ENCODE measurements around the gene RNF4.
"Not testable (repeated sequence)": the region's sequence is repeated elsewhere in the genome, so short reads cannot be mapped to it uniquely, and the experiment has no call there.

The RNF4 gene, protein sequence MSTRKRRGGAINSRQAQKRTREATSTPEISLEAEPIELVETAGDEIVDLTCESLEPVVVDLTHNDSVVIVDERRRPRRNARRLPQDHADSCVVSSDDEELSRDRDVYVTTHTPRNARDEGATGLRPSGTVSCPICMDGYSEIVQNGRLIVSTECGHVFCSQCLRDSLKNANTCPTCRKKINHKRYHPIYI

DNA sequence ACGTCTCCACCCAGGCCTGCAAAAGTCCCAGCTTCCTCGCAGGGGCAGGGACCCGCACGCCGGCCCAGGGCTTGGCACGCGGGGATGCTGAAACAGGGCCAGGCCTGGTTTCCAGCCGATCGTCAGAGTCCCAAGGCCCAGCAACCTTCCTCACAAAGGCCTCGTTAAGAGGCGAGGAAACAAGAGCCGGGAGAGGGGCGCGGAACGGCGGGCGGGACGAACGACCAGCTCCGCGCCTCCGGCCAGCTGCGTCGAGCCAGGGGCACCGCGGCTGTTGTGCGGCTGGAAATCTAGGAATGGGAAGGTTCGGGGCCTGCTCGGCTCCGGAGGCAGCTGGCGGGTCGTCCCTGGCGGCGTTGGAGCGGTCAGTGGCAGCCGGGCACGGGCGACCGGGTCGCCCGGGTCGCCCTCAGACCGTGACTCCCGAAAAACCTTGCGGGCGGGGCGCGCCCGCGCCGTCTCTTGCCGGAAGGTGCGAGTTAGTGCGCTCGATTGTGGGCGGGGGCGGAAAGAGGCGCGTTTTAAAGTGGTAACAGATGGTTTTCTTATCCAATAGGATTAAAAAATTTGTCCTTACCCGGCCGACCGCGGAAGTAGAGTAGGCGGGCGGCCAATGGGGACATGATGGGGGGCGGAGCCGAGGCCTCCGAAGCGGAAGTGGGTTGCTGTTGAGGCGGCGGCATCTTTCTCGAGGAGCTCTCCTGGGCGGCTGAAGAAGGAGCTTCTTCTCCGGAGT is at the start of gene RNF4:
RNF4 (plus strand) TSS at position 651 of the 736 bp plus-strand sequence. CDS start 21,388 bp downstream, outside the sequence.
- DNase-seq (ENCODE audit: low read depth), result peak; percentile 90

DNA sequence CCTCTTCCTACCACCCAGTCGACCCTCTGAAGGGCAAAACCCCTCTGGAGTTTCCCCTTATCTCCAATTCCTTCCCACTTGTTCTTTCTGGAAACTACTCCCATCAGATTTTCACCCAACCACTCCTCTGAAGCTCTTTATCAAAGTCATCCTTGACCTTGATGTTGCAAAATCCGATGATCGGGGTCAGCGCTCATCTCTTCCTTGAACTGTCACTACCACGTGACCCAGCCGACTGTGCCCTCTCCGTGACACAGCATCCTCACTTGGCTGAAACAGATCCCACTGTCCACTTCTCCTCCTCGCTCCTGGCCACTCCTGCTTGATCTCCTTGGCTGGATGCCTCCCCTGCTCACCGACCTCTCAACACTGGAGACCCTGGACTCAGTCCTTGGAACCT is 49.1 kb upstream of the RNF4 start:
- DNase-seq (ENCODE audit: low read depth), result no peak

DNA sequence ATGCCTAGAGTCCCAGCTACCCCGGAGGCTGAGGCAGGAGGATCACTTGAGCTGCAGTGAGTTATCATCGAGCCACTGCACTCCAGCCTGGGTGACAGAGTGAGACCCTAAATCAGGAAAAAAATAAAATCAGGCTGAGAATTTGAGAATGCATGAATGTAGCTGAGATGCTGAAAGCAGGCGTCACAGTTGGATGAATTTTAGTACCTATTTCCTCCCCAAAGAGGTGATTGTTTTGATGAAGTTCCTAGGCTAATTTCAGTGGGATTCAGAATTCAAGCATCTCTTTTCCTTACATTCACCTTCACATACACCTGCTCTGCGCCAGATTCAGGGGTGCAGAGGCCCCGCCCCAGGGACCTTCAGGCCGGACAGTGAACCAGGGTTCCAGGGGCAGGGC is 47.0 kb upstream of the RNF4 start:
- no peak for DNase-seq (ENCODE audit: low read depth)

GRCh38 chr4:2423066-2423465 is 45.8 kb upstream of the RNF4 start:
- no peak for DNase-seq (ENCODE audit: low read depth)

- no peak for DNase-seq (ENCODE audit: low read depth)
Observed at GRCh38 chr4:2423695-2424094, 45.2 kb upstream of the RNF4 start.

DNA sequence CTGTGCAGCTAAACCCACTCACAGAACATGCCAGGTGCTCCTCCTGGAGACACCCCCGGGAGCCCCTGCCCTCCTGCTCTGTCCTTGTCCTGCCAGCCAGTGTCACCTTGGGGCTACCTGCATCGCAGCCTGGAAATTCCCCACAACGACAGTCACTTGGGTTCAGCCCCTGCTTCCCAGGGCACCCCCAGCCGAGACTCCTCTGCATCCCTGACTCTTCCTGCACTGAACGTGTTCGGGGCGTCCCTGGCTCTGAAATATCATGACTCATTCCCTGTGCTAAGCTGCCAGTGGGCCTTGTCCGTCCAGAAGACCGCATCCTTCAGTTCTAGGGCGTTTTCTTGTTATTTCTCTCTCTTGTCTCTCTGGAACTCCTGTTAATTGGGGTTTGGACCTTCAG is 44.3 kb upstream of the RNF4 start:
- DNase-seq (ENCODE audit: low read depth), result no peak

GRCh38 chr4:2425386-2426068 is 43.4 kb upstream of the RNF4 start:
- no peak for DNase-seq (ENCODE audit: low read depth)

GRCh38 chr4:2426069-2426397 is 42.9 kb upstream of the RNF4 start:
- no peak for DNase-seq (ENCODE audit: low read depth)

GRCh38 chr4:2426711-2427275 is 42.1 kb upstream of the RNF4 start:
- DNase-seq (ENCODE audit: low read depth), result no peak

DNA sequence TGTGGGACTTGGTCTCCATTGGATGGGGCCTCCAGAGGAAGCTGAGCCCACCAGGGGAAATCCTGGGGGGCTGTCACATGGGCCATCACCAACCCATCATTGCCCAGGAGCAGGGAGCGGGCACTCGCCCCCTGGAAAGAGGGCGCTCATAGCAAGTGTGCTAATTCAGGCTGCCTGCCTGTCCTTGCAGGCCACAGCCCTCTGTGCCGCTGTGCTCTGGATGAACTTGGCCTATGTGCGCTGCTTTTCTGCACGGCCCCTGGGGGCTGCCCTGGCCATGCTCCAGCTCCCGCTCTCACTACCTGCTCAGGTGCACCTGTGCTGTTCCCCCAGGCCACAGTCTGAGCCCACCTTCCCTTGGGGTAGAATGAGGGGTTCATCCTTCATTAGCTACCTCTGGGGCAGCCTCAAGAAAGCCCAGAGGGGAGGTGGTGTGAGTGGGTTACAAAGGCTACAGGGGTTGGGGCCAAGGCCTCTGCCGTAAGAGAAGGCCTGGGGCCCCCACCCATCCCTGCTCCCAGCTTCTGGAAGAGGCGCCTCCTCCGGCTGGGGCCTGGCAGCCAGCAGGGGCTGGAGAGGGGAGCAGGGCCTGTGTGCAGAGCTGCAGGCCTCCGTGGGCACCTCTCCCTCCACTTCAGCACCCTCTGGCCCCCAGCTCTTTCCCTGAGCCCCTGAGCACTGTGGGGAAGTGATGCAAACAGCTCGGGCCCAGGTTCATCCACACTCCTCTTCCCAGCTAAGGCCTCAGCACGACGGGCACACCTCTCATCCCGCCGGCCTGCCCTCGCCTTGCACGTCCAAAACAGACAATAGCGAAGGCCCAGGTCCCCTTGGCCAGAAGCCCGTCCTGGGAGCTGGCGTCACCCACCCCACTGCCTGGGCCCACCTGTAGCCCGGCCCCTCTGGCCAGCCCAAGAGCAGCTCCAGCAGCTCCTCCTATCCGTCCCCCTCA is 41.2 kb upstream of the RNF4 start:
- DNase-seq (ENCODE audit: low read depth), result no peak

DNA sequence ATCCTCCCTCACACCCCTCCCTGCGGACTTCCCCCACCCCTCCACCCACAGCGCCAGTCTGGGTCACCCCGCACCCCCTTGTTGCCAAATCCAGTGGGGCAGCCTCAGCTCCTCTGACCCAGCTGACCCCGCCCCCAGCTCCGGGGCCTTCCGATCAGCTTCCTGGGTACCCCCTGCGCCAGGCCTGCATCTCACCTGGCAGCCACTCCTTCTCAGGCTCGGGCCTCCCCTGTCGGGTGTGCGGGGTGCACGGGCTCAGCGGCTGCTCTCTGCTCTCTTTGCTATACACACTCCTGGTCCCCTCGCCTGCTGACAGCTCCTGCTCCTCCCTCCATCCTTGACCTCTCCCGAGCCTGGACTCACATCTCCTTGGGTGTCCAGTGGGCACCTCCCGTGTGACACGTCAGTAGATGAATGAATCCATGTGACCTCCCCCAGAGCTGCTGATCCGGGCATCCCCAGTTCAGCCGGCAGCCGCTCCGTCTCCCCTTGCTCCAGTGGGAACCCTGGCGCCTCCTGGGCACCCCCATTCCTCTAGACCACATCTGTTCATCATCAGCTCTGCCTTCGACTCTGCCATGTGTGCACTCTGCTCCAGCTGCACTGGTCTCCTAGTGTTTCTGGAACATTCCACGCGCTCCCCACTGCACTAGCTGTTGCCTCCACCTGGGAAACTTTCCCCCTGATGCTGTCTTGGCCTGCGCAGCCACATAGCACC is 40.3 kb upstream of the RNF4 start:
- DNase-seq (ENCODE audit: low read depth), result no peak

DNA sequence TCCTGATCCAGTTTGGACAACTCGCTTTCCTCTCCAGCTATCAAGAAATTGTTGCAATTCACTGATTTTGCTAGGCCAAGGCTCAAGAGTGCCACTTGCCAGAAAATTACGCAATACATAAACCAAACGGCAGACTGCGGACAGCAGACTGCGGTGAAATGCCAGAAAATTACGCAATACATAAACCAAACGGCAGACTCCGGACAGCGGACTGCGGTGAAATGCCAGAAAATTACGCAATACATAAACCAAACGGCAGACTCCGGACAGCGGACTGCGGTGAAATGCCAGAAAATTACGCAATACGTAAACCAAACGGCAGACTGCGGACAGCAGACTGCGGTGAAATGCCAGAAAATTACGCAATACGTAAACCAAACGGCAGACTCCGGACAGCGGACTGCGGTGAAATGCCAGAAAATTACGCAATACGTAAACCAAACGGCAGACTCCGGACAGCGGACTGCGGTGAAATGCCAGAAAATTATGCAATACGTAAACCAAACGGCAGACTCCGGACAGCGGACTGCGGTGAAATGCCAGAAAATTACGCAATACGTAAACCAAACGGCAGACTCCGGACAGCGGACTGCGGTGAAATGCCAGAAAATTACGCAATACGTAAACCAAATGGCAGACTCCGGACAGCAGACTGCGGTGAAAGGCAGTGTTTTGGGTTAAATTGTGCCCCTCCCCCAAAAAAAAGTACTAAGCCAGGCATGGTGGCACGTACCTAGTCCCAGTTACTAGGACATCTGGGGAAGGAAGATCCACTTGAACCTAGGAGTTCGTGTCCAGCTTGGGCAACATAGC is 38.8 kb upstream of the RNF4 start:
- DNase-seq (ENCODE audit: low read depth), result not testable (repeated sequence)

- no peak for DNase-seq (ENCODE audit: low read depth)
Observed at GRCh38 chr4:2432004-2432403, 36.9 kb upstream of the RNF4 start.

GRCh38 chr4:2432991-2433530 is 35.8 kb upstream of the RNF4 start:
- DNase-seq (ENCODE audit: low read depth), result no peak

GRCh38 chr4:2433609-2434350 is 35.1 kb upstream of the RNF4 start:
- no peak for DNase-seq (ENCODE audit: low read depth)

DNA sequence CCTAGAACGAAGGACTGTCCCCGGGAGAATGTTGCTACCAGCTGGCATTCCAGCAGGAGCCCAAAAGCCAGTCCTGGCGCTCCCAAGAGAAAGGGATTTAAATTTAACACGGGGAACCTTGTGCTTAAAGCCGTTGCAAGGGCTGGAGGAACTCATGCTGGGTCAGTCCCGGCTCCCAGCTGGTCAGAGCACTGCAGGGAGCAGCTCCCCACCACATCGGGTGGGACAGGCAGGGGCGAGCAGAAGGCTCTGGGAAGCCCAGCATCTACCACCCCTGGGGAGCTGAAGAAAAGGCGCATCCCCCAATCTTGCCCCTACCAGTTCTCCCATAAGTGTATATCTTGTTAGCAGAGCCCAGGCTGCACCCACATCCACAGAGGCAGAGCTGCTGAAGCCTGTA is 34.5 kb upstream of the RNF4 start:
- no peak for DNase-seq (ENCODE audit: low read depth)

DNA sequence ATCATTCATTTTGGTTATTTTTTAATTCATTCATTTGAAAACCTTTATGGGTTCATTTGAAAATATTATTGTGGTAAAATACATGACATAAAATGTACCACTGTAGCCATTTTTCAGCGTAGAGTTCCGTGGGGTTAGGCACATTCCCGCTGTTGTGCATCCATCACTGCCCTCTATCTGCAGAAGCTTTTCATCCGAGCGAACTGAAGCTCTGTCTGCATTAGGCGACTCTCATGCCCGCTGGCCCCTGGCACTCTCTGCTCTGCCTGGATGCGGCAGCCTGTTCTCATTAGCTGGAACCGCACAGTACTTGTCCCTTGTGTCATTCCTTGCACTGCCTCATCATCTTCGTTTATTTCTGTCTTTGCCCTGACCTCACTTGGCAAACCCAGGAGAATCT is 32.6 kb upstream of the RNF4 start:
- DNase-seq (ENCODE audit: low read depth), result no peak

DNA sequence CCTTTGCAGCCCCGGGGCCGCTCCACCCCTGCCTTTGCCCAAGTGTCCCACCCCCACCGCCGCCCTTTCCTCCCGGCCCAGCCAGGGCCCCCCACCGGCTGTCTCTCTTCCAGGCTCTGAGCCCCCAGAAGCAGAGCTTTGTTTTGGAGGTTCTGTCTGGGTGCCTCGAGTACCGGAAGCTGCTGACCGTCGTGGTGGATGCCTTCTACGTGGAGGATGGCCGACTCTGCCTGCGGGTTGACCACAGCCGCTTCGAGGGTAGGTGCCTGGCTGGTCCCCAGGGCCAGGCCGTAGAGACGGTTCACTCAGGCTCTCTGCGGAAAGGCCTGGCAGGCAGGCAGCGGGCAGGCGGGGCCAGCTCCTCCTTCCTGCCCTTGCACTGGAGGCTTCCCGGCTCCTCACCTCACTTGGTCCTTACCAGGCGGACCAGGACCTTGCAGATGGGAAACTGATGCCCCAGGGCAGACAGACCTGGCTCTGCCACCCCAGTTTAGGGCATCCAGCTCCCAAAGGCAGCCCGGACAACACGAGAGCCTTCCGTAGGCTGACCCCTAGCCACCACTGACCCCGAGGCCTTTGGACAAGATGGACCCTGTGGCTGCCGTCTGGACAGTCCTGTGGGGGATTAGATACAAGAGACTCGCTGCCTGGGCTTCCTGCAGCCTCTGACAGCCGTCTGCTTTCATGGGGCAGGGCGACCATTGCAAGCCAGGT is 32.0 kb upstream of the RNF4 start:
- no peak for DNase-seq (ENCODE audit: low read depth)

Data from activated T-cell treated with anti-CD3 and anti-CD28 coated beads for 1 hour (primary cell).